ENCODE measurements around the gene FRMD4A.
A peak's percentile ranks its signal among the peaks of the same experiment; 100 is the strongest.

Gene FRMD4A

DNA sequence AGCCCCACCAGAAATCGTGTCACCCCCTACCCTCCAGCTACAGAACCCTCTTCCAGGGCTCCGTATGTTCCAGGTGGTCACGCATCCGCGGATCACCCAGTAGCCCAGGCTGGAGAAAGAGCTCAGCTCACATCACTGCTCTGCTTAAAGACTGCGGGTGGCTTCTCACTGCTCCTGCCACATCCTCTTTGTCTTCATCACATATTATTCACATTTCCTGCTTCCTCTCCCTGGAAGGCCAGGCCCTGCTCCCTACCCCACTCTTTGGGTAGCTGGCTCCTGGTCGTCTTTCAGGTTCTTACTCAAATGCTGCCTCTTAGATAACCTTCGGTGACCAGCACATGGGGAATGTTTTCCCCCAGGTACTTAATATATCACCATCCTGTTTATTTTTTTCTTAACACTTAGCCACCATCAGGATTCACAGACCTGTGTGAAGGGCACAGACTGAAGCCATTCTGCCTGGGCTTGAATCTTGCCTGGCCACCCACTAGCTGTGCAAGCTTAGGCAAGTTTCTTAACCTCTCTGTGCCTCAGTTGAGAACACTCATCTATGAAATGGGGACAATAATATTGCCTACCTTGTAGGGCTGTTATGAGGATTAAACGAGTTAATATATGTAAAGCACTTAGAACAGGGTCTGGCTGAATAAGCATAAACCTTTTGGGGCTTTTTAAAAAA is 436.2 kb downstream of the FRMD4A start:
- no peak for DNase-seq

- no peak for DNase-seq
These were observed 436.8 kb downstream of the FRMD4A start for GRCh38 chr10:13893926-13894325.

- DNase-seq: no peak
These were observed 437.9 kb downstream of the FRMD4A start for GRCh38 chr10:13892871-13893270.

GRCh38 chr10:13892001-13892491 is 438.7 kb downstream of the FRMD4A start:
- DNase-seq: no peak

DNA sequence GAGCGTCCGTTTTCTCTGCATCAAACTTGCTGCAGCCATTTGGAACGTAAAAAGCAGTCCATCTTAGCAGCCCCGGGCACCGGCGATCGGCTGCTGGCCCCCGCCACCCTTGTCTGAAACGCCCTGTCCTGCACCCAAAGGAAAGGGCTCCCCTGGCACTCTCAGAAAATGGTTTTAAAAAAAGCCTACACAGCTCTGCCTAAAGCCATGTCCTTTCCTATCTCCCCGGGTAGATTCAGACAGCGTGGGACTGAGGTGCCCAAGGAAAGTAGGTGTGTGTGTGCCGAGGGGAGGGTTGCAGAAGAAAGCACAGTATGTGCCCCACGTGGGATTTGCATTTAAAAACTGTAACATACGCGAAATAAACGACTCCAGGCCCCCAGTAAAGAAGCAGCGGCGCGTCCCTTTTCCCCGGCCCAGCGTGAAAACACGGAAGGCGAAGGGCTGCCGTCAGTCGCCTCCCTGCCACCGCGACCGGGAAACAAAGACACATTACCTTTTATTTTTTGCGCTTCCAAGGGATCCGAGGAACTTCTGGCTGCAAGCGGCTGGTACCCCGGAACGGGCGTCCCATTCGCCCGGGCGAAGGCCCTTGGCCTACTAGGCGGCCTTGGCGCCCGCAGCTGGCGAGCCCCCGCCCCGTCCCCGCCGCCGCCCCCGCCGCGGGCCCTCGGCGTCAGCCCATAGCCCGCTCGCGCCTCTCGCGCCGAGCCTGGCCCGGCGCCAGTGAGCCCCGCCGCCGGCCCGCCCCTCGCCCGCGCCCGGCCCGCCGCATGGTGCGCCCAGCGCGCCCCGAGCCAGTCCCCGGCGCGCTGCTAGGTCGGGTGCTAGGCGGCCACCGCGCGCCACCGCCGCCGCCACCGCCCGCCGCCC is 439.4 kb downstream of the FRMD4A start:
- DNase-seq: no peak

DNA sequence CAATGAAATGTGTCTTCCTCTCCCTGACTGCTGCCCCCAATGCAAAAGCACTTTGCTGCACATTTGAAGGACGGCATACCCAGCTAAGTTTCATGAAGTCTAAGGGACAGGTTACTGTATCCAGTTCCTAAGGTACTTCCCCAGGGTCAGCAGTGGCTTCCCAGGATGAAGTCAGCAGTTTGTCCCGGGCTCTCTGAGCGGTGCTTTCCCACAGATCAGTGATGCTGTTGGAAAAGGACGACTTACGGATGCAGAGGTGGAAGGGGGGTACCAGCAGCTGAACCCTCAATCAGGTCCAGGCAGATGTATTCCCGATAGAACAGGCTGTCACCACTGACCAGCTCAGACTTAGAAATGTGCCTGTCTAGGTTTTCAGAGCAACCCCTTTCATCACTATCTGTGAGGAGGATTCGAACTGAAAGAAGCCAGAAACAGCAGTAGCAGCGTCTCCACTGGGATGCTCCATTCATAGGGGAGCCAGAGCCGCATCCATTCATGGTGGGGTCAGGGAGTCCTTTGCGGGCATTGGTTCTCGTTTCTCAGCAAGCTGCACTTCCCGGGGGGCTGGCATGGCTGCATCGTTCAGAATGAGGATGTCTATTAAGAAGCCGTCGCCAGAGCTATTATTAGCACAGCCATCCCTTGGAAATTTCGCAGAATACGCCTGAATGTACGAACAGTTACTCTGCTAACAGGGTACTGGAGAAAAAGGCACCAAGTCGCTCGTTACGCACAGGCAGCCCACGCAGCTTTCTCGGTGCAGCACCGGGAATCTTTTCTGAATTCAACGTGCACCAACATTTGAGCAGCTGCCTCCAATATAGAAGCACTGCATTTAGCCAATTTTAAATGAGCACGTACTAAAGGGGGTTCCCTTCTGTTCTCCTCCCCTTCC is 440.2 kb downstream of the FRMD4A start:
- no peak for DNase-seq

GRCh38 chr10:13887761-13888160 is 443.0 kb downstream of the FRMD4A start:
- DNase-seq: no peak

- no peak for DNase-seq
These were observed 445.3 kb downstream of the FRMD4A start for GRCh38 chr10:13885238-13885990.

DNA sequence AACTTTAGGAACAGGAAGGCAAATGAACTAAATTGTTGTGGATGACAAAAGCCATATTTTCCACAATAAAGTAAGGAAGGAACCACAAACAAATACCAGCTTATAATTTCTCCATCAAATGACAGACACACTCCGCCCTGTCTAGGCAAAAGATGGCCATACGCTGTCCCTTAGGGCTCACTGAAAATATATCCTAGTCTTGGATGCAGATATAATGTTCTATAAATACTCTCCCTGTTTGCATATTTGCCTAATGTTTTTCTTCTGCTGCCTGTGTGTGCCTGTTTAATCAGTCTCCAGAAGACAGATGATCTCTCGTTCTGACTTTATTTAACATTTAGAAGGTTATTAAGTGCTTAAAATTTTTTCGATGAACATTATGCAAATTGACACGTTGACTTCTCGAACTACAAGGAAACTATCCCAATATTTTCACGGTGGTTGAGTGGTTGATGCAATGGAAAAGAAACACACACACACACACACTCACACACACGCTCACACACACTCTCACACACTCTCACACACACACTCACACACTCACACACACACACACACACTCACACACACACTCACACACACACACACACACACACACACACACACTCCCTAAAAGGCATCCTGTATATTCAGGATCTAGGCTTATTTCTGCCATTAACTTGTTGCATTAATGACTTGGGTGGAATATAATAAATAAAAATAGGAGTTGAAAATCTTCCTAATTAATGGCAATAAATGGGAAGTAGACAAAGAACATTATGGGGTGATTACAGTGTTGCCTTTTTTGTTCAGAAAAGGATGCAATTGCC is 446.9 kb downstream of the FRMD4A start:
- DNase-seq: no peak

DNA sequence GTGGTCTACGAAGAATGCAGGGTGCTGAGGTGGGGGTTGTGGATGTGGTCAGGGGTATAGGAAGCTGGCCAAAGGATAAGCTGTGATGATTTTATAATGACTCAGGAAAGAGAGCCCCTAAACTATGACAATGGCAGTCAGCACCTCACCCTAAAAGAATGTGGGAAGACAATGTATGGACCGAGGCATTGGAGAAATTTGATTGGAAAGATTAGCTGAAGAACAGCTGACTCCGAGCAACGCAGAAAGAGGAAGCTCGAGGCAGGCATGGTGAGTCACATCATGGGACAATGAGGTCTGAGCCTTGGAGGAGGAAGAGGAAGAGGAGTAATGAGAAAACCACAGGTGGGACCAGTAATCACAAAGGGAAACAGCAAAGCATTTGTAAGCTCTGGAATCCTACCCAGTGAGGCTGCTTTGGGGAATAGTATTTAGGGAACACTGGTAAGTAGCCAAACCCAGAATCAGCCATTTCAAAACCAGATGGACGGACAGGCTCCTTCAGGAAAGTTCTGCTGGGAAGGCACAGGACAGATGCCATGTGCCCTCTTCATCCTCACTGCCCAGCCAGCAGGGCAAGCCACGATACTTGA is 448.5 kb downstream of the FRMD4A start:
- DNase-seq: peak; percentile 52

GRCh38 chr10:13880760-13881159 is 450.0 kb downstream of the FRMD4A start:
- DNase-seq: no peak

GRCh38 chr10:13877154-13877909 is 453.4 kb downstream of the FRMD4A start:
- DNase-seq: no peak

- DNase-seq: no peak
These were observed 457.5 kb downstream of the FRMD4A start for GRCh38 chr10:13873196-13873595.

DNA sequence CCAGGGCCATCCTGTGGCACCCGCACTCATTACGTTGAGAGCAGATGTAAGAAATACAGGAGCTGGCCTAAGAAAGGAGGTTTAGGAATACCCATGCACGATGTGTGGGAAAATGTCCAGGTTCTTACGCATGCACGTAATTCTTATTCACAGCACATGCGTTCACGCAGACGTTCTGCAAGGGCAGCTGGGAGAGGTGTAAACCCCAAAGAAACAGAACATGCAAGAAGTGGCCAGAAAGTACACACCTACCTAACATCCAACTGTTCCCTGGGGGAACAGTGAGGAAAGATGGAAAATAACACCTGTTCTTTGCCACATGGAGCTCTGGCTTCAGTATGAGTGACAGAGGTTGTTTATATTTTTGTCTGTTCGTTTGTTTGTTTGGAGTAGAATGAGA is 458.3 kb downstream of the FRMD4A start:
- no peak for DNase-seq

GRCh38 chr10:13871776-13872175 is 458.9 kb downstream of the FRMD4A start:
- DNase-seq: no peak

- DNase-seq: no peak
These were observed 459.7 kb downstream of the FRMD4A start for GRCh38 chr10:13871011-13871410.

GRCh38 chr10:13869295-13869664 is 461.4 kb downstream of the FRMD4A start:
- no peak for DNase-seq

DNA sequence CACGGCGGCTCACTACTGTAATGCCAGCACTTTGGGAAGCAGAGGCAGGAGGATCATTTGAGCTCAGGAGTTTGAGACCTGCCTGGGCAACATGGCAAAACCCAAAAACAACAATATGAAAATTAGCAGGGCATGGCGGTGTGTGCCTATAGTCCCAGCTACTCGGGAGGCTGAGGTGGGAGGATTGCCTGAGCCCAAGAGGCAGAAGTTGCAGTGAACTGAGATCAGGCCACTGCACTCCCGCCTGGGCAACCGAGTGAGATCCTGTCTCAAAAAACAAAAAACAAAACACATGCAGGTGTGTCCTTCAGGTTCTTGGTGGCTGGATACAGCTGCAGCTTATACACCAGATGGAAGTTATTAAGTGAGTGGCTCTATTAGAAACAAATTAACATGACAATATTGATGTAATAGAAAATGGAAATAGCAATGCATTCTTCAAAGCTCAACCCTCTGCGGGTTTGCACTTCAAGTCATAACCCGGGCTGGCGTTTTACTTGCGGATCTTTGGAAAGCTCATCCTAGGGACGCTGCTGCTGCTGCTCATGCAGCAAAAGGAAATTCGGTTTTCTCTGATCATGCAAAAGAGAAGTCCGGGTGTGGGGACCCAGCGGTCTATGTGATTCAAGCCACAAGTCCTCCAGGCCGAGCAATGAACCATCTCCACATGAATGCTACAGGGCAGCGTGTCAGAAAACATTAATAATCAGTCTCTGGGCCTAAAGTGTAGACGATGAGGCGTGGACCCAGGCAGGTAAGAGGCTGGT is 462.0 kb downstream of the FRMD4A start:
- no peak for DNase-seq

- DNase-seq: no peak
These were observed 462.9 kb downstream of the FRMD4A start for GRCh38 chr10:13867822-13868221.
